ENCODE data around the gene RELT. TPM values are rescaled to one million over a fixed set of nuclear protein-coding genes. Genes with fewer than 3 reads are reported as not detected.

RELT gene
- total RNA-seq, 1 donor from 2014 or later = 15.2 TPM

- TF ChIP-seq, protein P1, sequence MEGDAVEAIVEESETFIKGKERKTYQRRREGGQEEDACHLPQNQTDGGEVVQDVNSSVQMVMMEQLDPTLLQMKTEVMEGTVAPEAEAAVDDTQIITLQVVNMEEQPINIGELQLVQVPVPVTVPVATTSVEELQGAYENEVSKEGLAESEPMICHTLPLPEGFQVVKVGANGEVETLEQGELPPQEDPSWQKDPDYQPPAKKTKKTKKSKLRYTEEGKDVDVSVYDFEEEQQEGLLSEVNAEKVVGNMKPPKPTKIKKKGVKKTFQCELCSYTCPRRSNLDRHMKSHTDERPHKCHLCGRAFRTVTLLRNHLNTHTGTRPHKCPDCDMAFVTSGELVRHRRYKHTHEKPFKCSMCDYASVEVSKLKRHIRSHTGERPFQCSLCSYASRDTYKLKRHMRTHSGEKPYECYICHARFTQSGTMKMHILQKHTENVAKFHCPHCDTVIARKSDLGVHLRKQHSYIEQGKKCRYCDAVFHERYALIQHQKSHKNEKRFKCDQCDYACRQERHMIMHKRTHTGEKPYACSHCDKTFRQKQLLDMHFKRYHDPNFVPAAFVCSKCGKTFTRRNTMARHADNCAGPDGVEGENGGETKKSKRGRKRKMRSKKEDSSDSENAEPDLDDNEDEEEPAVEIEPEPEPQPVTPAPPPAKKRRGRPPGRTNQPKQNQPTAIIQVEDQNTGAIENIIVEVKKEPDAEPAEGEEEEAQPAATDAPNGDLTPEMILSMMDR (IDR thresholded peaks at IDR 0.05; ENCODE audit: unreplicated experiment) = no peak
- Mint-ChIP-seq H3K27ac (ENCODE audit: unreplicated experiment) (no peak overlapping the region), H3K36me3 (ENCODE audit: low read depth, unreplicated experiment) (no peaks in the 10 kb centered on the region), H3K9me3 (ENCODE audit: unreplicated experiment) (no peaks in the 10 kb centered on the region), H3K4me3 (ENCODE audit: unreplicated experiment) (no peak overlapping the region), H3K4me1 (ENCODE audit: unreplicated experiment) (peaks cover 38% of the 10 kb centered on the region), H3K27me3 (ENCODE audit: unreplicated experiment) (peaks cover 11% of the 10 kb centered on the region)
- DNase-seq (ENCODE audit: low spot score) = no peak
Observed at GRCh38 chr11:73382747-73383146, 6.5 kb downstream of the RELT start.

DNA sequence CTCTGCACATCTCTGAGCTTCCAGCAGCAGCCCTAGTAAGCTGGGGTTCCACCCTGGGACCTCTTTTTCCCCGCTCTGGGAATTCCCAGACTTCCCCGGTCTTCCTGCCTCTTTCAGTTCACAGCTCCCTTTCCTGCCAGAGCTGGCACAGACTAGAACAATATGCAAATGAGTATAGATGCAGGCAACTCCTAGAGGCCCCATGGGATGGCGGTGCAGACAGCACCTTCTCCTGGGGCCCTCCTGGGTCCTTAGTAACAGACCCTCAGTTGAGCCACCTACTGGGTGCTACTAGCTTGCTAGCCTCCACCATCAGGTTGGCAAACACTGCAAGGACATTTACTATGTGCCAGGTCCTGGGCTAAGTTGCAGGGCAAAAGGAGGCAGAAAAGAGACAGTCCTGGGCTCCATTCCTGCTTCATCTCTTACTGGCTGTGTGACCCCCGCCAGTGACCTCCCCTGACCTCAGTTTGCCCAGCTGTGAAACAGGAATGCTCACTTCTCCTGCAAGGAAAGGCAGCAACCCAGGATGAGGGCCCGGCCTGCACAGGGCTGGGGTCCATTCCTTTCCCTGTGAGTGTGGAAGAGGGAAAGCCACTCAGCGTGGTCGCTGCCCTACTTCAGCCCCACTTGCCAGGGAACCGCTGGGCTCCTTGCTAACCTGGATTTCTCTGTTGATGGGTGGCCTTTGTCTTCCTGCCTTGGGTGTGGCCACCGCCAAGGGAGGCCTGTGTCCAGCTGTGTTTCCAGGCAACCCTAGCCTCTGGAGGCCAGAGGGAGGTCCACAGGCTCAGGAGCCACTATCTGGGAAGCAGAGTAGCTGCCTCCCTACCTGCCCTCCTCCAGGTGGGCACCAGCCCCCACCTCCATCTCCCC lies 7.3 kb downstream of the RELT start:
- no peak for DNase-seq (ENCODE audit: low spot score)
- H3K27me3 Mint-ChIP-seq (ENCODE audit: unreplicated experiment) = peaks cover 15% of the 10 kb centered on the region
- no peak overlapping the region for H3K4me3 Mint-ChIP-seq (ENCODE audit: unreplicated experiment)
- H3K9me3 Mint-ChIP-seq (ENCODE audit: unreplicated experiment) = no peaks in the 10 kb centered on the region
- no peaks in the 10 kb centered on the region for H3K36me3 Mint-ChIP-seq (ENCODE audit: low read depth, unreplicated experiment)
- H3K27ac Mint-ChIP-seq (ENCODE audit: unreplicated experiment) = no peak overlapping the region
- TF ChIP-seq, protein P1 (IDR thresholded peaks at IDR 0.05; ENCODE audit: unreplicated experiment) = no peak
- peaks cover 38% of the 10 kb centered on the region for H3K4me1 Mint-ChIP-seq (ENCODE audit: unreplicated experiment)

- Mint-ChIP-seq H3K4me1 (ENCODE audit: unreplicated experiment) (peaks cover 40% of the 10 kb centered on the region), H3K27ac (ENCODE audit: unreplicated experiment) (no peak overlapping the region), H3K27me3 (ENCODE audit: unreplicated experiment) (peaks cover 12% of the 10 kb centered on the region)
Observed at GRCh38 chr11:73384125-73384441, 7.9 kb downstream of the RELT start.

DNA sequence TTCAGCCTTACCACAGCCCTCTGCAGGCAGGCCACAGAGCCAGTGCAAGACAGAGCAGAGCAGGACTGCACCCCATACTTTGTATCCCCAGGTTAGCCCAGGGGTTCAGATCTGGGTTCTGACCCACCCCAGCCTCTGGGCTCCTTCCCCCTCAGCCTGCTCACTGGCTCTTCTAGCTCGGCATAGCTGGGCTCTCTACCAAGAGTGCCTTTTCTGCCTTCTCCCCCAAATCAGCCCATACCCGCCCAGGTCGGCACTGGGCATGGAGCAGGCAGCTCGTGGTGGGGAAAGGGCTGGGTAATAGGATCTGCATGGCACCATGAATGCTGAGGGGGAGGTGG lies 8.3 kb downstream of the RELT start:
- H3K27me3 Mint-ChIP-seq (ENCODE audit: unreplicated experiment) = peaks cover 12% of the 10 kb centered on the region
- no peaks in the 10 kb centered on the region for H3K36me3 Mint-ChIP-seq (ENCODE audit: low read depth, unreplicated experiment)
- no peak overlapping the region for H3K4me3 Mint-ChIP-seq (ENCODE audit: unreplicated experiment)
- TF ChIP-seq, protein P1 (IDR thresholded peaks at IDR 0.05; ENCODE audit: unreplicated experiment) = no peak
- no peaks in the 10 kb centered on the region for H3K9me3 Mint-ChIP-seq (ENCODE audit: unreplicated experiment)
- peaks cover 42% of the 10 kb centered on the region for H3K4me1 Mint-ChIP-seq (ENCODE audit: unreplicated experiment)
- no peak for DNase-seq (ENCODE audit: low spot score)
- no peak overlapping the region for H3K27ac Mint-ChIP-seq (ENCODE audit: unreplicated experiment)

More at GRCh38 chr11:73384125-73384441, 7.9 kb downstream of the RELT start:
- H3K4me3 Mint-ChIP-seq (ENCODE audit: unreplicated experiment) = no peak overlapping the region
- DNase-seq (ENCODE audit: low spot score) = no peak
- TF ChIP-seq, protein P1 (IDR thresholded peaks at IDR 0.05; ENCODE audit: unreplicated experiment) = no peak
- H3K36me3 Mint-ChIP-seq (ENCODE audit: low read depth, unreplicated experiment) = no peaks in the 10 kb centered on the region
- H3K9me3 Mint-ChIP-seq (ENCODE audit: unreplicated experiment) = no peaks in the 10 kb centered on the region

GRCh38 chr11:73384872-73385689 lies 8.9 kb downstream of the RELT start:
- DNase-seq (ENCODE audit: low spot score) = no peak
- TF ChIP-seq, protein P1 (IDR thresholded peaks at IDR 0.05; ENCODE audit: unreplicated experiment) = no peak
- no peaks in the 10 kb centered on the region for H3K9me3 Mint-ChIP-seq (ENCODE audit: unreplicated experiment)
- H3K36me3 Mint-ChIP-seq (ENCODE audit: low read depth, unreplicated experiment) = no peaks in the 10 kb centered on the region
- no peak overlapping the region for H3K27ac Mint-ChIP-seq (ENCODE audit: unreplicated experiment)
- peaks cover 47% of the 10 kb centered on the region for H3K4me1 Mint-ChIP-seq (ENCODE audit: unreplicated experiment)
- peaks cover 15% of the 10 kb centered on the region for H3K27me3 Mint-ChIP-seq (ENCODE audit: unreplicated experiment)
- no peak overlapping the region for H3K4me3 Mint-ChIP-seq (ENCODE audit: unreplicated experiment)

Data from endothelial cell (in vitro differentiated cells).